Upper lobe of left lung (tissue), 4 donors: Measurements from ENCODE around the gene PDE6H.

ENCODE experiments used
- CTCF ChIP-seq, 6 experiments: fragments of 450-650 bp in 4 of 6; fragments of 200-600 bp in 2 of 6; sonication (generic) in 2 of 6; IDR thresholded peaks; one replicate each; pipeline ENCODE4 v1.5.1; 2016 to 2019; ENCODE audit warnings: antibody characterized with exemption in 6 of 6
- POLR2A ChIP-seq, 4 donors: fragments of 450-650 bp; IDR thresholded peaks; one replicate each; pipeline ENCODE4 v1.5.1; 2016 to 2017; ENCODE audit warnings: antibody characterized with exemption in 4 of 4, mild to moderate bottlenecking in 2 of 4
- POLR2AphosphoS5 ChIP-seq, 2 donors: sonication (generic); formaldehyde crosslinking; IDR thresholded peaks; one replicate each; pipeline ENCODE4 v1.5.1; 2017; ENCODE audit warnings: antibody characterized with exemption in 2 of 2

- TF ChIP-seq CTCF (IDR thresholded peaks at IDR 0.05) (no peak), POLR2A (IDR thresholded peaks at IDR 0.05) (no peak), POLR2AphosphoS5 (IDR thresholded peaks at IDR 0.05) (no peak)
Measured at GRCh38 chr12:15013634-15014179, 40.9 kb downstream of the PDE6H start.
